Measurements from ENCODE around the gene DAGLA.

DNA sequence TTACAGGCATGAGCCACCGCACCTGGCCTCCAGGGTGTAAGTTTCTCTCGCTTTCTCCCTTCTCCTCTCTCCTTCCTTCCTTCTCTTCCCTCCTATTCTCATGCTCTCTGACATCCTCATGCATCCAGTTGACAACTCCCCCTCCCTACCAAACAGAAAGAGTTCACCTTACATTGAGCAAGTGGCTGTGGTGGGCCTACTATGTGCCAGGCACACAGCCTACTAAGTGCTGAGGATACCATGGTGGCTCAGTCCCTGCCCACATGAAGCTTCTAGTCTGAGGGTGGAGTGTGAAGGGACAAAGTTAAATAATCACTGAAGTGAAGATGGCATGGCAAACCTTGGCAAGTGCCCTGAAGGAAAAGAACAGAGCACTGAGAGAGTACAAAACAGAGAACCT lies 9.6 kb upstream of the DAGLA start:
- TF ChIP-seq, protein P1, sequence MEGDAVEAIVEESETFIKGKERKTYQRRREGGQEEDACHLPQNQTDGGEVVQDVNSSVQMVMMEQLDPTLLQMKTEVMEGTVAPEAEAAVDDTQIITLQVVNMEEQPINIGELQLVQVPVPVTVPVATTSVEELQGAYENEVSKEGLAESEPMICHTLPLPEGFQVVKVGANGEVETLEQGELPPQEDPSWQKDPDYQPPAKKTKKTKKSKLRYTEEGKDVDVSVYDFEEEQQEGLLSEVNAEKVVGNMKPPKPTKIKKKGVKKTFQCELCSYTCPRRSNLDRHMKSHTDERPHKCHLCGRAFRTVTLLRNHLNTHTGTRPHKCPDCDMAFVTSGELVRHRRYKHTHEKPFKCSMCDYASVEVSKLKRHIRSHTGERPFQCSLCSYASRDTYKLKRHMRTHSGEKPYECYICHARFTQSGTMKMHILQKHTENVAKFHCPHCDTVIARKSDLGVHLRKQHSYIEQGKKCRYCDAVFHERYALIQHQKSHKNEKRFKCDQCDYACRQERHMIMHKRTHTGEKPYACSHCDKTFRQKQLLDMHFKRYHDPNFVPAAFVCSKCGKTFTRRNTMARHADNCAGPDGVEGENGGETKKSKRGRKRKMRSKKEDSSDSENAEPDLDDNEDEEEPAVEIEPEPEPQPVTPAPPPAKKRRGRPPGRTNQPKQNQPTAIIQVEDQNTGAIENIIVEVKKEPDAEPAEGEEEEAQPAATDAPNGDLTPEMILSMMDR (IDR thresholded peaks at IDR 0.05), result no peak
- TF ChIP-seq EZH2phosphoT487 (IDR thresholded peaks at IDR 0.05), result no peak
- no peak for TF ChIP-seq EZH2 (IDR thresholded peaks at IDR 0.05)

Measured in neural progenitor cell (in vitro differentiated cells).